ENCODE measurements around the gene PRRT1B.

The PRRT1B gene

GRCh38 chr9:131601683-131602181 is 56.4 kb downstream of the PRRT1B start:
- DNase-seq: no peak

- no peak for DNase-seq
Observed at GRCh38 chr9:131603199-131603598, 57.9 kb downstream of the PRRT1B start.

- no peak for DNase-seq
Observed at GRCh38 chr9:131603711-131604439, 58.6 kb downstream of the PRRT1B start.

- no peak for DNase-seq
Observed at GRCh38 chr9:131605770-131606590, 60.7 kb downstream of the PRRT1B start.

- no peak for DNase-seq
Observed at GRCh38 chr9:131606896-131607567, 61.7 kb downstream of the PRRT1B start.

- DNase-seq: no peak
Observed at GRCh38 chr9:131607591-131607990, 62.3 kb downstream of the PRRT1B start.

GRCh38 chr9:131608493-131609037 is 63.2 kb downstream of the PRRT1B start:
- no peak for DNase-seq

Data from NCI-H1092 (cell line).